Astrocyte of the hippocampus (primary cell): ENCODE data around the gene ACSF2.
A peak's percentile ranks its signal among the peaks of the same experiment; 100 is the strongest.

Experiments used
- DNase-seq: peaks from one replicate; pipeline ENCODE4 v3.0.0; 2011; ENCODE audit warnings: low read depth, low spot score

ACSF2 gene

GRCh38 chr17:50478391-50479381 lies 52.7 kb downstream of the ACSF2 start, which contains the start of gene RSAD1:
Gene RSAD1, plus strand, starts transcription at chr17:50478860. Its CDS starts 25 bp downstream, at chr17:50478885.
- peak; percentile 95 for DNase-seq

- DNase-seq = peak; percentile 80
Observed at GRCh38 chr17:50479522-50480141, 53.6 kb downstream of the ACSF2 start.

DNA sequence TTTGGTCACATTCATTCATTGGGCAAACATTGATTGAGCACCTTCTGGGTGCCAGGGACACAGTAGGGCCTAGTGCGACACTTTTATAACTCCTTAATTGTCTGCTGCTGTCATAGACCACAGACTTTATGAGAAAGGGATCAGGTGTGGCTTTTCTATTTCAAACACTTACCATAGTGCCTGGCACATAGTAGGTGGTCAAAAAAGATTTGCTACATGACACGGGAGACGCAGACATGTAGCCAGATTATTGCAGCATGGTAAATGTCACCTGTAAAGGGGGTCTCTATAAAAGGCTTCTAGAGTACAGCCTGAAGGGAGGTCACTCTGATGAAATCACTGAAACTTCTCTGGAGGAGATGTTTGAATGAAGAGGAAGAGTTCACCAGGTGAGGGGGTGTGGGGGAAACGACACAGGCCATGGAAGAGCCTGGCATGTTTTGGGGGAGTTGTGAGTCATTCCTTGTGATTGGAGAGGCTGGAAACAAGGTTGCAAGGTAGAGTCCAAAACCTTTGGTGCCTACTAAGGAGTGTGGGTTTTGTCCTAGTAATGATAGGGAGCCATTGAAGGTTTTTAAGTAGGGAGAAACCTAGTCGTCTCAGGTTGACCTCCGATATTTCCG lies 54.2 kb downstream of the ACSF2 start:
- DNase-seq = no peak

GRCh38 chr17:50480854-50481490 lies 55.0 kb downstream of the ACSF2 start:
- DNase-seq = no peak

- no peak for DNase-seq
Observed at GRCh38 chr17:50481648-50482047, 55.6 kb downstream of the ACSF2 start.

DNA sequence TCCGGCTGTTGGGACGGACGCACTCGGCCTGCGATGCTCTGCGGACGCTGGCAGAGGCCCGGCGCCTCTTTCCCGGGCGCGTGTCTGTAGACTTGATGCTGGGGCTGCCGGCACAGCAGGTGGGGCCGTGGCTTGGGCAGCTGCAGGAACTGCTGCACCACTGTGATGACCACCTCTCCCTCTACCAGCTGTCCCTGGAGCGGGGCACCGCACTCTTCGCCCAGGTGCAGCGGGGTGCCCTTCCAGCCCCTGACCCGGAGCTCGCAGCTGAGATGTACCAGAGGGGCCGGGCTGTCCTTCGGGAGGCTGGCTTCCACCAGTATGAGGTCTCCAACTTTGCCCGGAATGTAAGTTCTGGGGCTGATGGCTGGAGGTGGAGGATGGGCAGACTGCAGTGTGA lies 56.1 kb downstream of the ACSF2 start:
- no peak for DNase-seq

- peak; percentile 98 for DNase-seq
Observed at GRCh38 chr17:50482516-50482915, 56.5 kb downstream of the ACSF2 start.

- DNase-seq = no peak
Observed at GRCh38 chr17:50483266-50483665, 57.2 kb downstream of the ACSF2 start.

DNA sequence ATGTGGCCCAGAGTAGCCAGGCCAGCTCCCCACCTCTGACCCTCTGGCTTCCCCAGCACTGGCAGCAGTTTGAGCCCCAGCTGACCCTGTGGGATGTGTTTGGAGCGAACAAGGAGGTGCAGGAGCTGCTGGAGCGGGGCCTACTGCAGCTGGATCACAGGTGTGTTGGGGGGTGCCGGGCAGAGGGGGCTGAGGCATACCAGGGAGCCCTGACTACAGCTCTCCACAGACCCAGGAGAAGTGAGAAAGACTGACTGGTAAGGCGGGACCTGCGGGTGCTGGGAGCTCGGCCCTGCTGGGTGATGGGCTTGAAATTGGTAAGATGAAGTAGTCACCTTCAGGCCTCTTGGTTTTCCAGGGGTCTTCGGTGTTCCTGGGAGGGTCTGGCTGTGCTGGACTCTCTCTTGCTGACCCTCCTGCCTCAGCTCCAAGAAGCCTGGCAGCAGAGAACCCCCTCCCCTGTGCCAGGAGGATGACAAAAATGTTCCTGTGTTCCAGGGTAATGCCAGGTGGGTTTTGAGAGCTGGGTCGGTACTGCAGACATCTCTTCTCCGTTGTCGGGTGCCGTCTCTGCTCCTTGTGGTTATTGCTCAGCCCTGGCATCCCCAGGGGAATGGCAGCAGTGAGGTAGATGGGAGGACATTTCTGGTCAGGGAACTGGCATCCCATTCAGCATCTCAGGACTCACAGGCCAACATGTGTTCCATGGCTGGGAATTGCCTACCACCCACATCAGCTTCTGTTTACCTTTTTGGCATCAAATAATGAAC lies 58.6 kb downstream of the ACSF2 start:
- DNase-seq = no peak

DNA sequence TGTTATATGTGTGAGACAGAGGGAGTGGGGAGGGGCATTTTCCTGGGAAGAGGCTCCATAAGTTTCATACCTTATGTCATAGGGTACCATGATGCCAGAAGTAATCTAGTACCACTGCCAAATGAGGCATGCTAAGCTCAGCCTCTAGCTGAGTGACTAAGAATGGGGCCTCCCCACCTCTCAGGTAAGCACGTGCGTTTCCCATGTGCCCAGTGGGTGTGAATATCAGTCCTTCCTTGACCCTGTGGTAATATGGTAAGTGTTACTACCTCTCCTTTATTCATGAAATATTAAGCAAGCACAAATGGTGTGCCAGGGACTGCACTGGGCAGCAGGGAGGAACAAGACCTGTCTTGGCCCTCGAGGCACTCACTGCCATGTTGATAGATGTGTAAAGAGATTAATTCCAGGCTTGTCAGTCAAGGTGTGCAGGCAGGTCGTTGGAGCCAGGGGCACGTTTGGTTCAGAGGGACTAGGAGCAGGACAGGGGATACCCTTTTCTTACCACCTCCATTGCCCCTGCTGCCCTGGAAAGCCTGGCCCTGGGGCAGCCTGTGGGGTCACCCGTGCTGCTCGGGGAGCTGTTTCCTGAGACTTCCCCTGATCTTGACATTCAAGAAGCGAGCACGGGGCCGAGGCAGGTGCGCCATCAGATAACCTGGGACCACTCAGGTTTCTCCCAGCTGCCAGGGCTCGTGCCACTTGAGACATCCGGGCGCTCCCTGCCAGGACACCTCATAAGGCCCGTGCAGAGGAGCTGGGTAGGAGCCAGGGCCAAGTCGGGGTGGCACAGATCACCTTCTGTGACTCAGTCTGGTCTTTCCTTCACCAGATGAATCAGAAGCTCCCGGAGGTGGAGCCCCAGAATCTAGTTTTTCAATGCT lies 61.4 kb downstream of the ACSF2 start:
- no peak for DNase-seq

DNA sequence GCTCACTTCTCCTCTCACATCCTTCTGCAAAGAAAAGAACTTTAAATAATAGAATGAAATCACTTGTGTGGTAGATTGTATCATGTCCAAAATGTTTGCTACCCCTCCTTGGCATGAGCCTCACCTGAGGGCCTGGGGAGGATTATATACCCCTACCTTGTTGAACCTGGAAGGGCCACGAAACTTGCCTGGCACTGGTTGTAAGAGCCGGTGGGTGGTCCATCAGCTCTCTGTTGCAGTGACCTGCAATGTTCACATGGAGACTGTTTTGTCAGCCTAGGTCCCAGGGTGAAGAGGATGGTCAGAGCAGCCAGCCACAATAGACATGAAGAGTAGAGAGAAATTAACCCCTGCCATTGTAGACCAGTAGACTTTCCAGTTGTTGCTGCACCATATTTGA lies 62.9 kb downstream of the ACSF2 start:
- no peak for DNase-seq

DNA sequence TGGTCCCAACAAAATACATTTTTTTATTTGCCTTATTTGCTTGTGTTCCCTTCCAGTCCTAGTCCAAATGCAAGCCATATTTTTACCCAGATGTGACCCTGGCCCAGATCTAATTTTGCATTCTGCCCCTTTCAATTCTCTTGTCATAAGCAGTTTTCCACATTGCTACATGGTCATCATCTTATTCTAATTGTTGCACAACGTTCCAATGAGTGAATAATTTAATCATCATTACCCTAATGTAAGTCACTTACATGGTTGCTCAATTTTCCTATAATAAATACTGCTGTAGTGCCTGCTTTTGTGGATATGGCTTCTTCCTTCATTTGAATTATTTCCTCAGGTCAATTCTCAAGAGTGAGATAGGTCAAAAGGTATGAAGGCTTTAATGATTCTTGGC lies 65.5 kb downstream of the ACSF2 start:
- no peak for DNase-seq

DNA sequence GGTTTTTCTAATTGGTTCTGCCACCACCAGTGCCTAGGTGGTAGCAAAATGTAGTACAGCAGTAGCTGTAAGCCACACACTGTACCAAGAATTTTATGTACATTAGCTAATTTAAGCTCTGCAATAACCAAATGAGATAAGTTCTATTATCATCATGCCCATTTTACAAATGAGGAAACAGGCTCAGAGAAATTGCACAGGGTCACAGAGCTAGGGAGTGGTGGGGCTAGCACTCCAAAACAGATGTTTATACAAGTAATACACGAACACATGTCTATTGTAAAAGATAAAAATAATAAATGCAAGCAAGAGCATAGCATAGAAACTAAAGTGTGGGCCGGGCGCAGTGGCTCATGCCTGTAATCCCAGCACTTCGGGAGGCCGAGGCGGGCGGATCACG lies 66.2 kb downstream of the ACSF2 start:
- no peak for DNase-seq

DNA sequence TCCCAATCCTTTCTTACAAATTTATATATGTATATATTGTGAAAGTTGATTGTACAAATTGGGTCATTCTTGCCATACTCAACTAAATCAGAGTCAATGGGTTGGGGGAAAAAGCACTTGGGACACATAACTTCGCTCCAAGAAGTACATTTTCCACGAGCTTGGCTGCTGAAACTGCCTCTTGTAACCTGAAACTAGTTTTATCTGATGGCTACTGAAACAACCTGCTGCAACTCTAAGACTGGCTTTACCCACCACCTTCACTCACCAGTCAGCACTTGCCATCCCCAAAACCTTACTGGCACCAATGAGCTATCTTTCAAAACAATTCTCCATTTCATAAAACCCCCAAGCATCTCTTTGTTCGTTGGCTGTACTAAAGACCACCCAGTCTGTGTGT lies 67.7 kb downstream of the ACSF2 start:
- no peak for DNase-seq

DNA sequence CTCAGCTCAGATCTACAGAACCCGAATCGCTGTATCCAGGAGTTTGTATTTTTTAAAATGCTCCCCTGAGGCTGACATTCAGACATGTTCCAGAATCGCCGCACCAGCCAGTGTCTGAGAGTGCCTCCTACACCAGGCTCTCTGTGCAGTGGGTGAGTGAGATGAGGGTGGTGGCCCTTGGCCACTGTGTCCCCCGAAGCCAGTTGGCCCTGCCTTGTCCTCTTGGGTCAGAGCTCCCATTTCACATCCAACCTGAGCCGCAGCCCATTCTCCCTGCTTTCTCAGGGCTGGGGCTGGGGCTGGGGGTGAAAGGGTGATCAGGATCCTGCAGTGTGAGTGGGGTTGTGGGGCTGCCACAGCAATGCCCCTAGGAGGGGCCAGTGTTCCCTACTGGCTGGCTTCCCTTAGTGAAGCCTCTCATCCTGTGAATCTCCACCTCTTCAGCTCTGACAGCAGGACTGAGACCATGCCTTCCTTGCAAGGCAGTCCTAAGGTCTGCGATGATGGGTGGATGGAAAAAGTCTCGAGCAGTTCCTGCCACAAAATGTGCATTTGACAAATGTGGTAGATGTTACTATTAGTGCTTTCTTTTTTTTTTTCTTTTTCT lies 69.3 kb downstream of the ACSF2 start:
- DNase-seq = no peak

DNA sequence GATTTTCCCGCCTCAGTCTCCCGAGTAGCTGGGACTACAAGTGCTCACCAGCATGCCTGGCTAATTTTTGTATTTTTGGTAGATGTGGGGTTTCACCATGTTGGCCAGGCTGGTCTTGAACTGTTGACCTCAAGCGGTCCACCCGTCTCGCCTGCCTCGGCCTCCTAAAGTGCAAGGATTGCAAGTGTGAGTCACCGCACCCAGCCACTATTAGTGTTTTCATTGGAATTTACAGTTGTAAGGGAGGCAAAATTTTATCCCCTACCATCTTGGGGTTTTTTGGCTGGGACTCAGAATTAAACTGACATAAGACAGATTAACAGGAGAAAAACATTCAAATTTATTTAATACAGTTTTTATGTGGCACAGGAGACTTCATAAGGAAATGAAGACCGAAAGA lies 69.9 kb downstream of the ACSF2 start:
- DNase-seq = peak; percentile 39

- DNase-seq = no peak
Observed at GRCh38 chr17:50498021-50498874, 72.2 kb downstream of the ACSF2 start.

- DNase-seq = no peak
Observed at GRCh38 chr17:50499270-50499669, 73.3 kb downstream of the ACSF2 start.

DNA sequence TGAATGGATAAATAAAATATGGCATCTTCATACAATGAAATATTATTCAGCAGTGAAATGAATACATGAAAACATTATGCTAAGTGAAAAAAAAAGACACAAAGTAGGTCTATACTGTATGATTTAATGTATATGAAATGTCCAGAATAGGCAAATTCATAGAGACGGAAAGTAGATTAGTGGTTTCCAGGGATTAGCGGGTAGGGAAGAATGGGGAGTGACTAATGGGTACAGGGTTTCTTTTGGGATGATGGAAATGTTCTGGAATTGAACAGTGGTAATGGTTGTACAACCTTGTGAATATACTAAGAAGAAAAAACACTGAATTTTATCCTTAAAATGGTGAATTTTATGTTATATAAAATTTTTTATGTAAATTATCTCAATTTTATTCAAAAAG lies 73.7 kb downstream of the ACSF2 start:
- DNase-seq = no peak
